NCI-H774 (cell line): ENCODE results near the gene GPER1.
"Not testable (repeated sequence)": the region's sequence is repeated elsewhere in the genome, so short reads cannot be mapped to it uniquely, and the experiment has no call there.

ENCODE experiments used
- DNase-seq: peaks from one replicate; lab custom pipeline; 2025; lab: John Stamatoyannopoulos, UW

The GPER1 gene

DNA sequence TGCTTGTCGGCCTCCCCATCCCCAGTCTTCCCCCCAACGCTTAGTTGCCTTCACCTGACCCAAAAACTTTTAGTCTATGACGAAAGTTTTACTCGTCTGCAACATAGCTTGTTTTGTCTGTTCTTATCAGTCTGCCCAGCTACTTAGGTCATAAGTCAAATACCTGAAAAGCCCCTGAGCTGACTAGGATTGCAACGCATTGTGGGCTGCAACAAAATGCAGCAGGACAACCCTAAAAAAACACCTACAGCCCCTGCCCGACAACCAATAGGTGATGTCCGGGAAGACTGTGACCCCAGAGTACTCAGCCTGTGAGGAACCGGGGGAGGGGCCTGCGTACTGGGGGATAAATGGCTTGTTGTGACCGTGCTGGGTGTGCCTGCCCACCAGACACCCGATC lies 19.3 kb upstream of the GPER1 start:
- no peak for DNase-seq

DNA sequence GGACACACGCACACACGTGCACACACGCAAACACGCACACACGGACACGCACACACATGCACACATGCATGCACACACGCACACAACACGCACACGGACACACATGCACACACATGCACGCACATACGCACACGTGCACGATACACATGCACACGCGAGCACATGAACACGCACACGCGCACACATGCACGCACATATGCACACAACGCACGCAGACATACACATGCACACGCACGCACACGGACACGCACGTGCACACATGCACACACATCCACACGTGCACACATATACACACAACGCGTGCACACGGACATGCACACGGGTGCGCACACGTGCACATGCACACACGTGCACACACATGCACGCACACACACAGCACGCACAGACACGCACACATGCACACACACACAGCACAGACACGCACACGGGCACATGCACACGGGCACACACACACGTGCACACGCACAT lies 17.3 kb upstream of the GPER1 start:
- DNase-seq = no peak

DNA sequence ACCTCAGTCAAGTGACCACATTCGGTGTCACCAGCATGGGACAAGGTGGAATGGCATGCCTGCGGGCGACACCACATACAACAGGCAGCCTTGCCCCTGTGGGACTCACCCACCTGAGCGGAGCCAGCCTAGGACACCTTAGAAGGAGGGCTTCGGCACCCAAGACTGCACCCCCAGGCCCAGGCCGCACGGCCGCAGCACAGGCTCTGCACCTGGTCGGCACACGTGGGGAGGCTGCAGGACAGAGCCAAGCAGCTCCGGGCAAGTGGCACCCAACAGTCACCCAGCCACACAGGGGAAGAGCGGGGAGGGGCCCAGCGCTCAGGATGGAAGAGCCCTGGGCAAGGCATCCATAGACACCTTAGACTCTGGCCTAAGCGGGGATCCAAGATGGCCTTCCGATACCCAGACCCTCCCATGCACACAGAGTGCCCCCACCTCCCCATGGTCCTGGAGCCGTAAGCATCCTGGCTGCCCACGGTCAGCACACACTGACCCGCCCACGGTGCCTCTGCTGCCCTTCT lies 16.1 kb upstream of the GPER1 start:
- no peak for DNase-seq

DNA sequence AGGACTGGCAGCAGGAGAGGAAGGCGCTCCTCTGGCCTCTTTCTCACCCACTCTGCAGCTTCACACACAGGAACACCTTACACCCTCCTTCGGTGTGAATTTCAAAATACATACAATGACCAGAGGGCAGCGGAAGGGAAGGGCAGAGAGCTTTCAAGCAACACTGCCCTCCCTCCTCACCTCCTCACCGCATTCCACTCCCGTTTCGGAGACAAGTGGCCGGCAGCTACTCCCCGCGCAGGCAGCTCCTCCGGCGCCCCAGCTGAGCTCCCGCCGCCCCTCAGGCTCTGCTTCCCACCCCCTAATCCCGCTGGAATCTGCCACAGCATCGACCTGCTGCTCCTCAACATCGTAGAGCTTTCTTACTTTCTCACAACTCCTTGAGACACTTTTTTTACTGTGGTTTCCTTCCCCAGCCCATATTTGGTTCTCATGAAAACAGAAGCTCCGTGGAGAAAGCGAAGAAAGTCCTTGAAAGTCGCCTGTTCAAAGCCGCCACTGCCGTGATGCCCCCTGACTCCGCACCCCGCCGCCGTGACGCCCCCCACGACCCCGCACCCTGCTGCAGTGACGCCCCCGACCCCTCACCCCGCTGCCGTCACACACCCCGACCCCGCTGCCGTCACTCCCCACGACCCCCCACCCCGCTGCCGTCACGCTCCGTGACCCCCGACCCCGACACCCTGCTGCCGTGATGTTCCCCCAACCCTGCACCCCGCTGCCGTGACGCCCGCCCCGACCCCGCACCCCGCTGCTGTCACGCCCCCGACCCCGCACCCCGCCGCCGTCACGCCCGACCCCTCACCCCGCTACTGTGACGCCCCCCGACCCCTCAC lies 14.6 kb upstream of the GPER1 start:
- no peak for DNase-seq

DNA sequence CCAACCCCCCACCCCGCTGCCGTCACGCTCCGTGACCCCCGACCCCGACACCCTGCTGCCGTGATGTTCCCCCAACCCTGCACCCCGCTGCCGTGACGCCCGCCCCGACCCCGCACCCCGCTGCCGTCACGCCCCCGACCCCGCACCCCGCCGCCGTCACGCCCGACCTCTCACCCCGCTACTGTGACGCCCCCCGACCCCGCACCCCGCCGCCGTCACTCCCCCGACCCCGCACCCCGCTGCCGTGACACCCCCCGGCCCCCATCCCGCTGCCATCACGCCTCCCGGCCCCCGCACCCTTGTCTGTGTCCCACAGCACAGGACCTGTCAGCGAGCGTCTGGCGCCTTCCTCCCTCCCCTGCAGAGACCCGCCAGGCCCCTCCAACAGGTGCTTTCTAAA lies 13.9 kb upstream of the GPER1 start:
- not testable (repeated sequence) for DNase-seq

DNA sequence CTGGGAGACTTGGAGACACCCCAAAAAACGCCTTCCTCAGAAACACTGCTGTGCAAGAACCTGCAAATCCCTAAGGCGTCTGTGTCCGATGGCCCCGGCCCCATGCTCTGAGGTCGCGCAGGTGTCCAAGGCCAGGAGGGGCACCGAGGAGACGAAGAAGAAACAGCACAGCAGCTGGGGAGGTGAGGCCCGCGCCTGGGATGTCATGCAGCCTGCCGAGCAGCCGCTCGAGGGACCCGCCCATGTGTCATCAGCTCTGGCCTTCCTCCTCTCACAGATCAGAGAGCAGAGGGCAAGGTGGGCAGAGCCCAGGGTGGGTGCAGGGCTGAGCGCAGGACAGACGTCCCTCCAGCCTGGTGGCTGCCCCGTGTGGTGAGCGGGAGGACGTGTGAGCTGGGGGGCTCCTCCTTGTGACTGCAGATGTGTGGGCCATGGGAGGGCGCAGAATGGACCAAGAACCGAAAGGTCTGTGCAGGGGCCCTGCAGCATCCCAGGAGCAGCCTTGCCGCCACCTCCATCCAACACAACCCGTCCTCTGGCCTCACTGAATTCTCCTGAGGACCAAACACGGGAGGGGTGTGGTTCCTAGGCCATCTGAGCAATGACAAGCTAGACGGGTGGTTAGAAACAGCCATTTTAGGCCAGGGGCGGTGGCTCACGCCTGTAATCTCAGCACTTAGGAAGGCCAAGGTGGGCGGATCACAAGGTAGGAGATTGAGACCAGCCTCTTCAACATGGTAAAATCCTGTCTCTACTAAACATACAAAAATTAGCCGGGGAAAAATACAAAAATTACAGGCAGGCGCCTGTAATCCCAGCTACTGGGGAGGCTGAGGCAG lies 13.1 kb upstream of the GPER1 start:
- DNase-seq = no peak

DNA sequence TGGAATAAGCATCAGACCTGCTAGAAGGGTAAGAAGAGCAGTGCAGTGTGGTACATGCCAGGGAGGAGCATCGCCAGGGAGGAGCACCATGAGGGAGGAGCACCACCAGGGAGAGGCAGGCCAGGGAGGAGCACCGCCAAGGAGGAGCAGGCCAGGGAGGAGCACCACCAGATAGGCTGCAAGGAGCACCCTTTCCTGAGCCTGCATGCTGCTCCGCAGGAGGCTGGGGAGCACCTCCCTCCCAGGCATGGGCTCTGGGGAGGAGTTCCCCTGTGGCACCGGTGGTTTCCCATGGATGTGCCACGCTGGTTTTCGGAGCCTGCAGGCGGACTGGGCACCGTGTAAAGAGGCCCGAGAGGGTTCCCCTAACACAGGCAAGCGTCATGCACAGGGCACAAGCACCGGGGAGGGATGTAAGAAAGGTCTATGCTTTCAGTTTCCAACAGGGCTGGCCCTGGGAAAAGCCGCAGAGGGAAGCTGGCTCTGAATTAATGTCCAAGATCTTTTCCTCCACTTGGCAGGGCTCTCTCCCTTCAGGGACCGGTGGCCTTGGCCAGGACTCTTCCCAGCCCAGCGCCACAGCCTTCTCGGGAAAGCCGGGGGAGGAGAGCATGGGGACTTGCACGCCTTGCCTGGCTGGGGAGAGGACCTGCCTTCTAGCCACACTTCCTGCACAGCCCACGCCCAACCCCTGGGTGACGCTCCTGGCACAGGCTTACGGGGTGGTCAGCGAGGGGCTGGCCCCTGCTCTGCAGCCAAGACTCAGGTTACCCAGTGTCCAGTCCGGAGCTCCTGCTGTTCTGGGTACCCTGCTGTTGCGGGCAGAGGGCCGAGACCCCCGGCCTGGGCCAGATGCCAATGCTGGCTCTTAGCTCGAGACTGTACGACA lies 11.5 kb upstream of the GPER1 start:
- DNase-seq = no peak

DNA sequence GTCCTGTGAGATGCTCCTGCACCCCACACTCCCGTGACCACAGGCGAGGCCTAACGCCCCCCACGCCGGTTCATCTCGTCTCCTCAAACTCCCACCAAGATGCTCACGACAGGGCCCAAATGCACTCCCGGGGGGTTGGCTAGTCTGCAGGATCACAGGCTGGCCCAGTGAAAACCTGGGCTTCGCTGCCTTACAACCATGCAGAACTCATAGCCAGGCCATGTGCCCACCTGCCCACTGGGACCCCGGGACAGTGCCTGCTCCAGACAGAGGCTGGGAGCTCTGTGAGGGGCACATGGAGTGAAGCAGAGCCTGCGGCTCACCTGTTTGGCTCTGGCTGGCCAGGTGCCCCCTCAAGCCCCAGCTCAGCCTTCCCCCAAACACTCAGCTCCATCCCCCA lies 9.4 kb upstream of the GPER1 start:
- no peak for DNase-seq

DNA sequence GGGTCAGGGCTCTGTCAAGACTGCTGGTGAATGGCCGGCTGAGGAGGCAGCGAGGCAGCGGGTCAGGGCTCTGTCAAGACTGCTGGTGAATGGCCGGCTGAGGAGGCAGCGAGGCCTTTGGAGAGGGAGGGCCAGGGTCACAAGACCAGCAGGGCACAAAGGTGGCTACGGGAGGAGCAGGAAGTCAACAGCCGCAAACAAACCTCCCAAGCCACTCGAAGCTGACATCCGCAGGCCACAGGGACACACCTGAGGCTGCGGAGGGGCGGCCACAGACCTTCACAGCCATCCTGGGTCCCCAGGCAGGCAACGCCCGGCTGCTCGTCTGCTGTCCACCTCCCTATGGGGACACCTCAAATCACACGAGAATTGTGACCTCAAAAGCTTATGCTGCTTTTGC lies 8.9 kb upstream of the GPER1 start:
- DNase-seq = no peak

DNA sequence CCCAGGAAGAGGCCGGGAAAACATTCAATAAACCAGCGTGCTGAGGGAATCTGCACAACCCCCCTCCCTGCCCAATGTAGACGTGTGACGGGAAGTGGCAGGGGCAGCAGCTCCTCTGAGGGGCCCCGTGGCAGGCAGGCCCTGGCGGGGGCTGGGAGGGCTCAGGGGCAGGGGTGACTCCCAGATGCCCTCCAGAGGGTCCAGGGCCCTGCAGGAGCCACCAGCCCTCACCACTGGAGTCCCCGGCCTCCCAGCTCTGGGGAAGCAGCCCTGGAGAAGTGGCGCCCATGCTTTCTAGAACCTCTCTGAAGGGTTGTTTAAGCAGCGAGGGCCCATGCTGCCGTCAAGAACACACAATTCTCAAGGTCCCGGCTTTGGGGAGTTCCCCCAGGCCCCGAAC lies 8.4 kb upstream of the GPER1 start:
- DNase-seq = no peak

DNA sequence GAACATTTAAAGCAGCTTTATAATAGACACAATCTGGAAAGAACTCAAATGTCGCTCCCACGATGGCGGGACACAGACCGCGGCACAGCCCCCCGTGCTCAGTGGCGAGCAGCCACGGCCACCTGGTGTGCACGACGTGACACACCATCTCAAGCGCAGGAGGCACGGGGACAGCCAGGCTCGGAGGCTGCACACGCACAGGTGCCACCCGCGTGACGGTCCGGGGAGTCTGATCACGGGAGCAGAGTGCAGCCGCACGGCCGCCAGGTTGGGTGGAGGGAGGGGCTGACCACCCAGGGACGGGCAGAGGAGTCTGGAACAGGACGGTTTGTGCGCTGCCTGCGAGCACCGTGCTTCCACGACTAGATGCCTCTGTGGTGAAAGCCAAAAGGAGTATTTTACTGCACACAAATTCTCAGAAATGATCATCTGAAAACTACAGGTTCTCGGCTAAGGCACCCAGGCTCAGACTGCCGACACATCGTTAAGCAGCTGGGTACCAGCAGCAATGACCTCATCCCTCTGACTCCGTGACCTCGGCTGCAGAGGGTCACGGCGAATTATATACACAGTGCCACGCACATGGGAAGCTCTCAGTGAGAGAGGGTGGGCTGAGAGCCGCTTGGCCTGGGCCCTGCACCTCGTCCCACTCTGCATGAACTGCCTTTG lies 7.5 kb upstream of the GPER1 start:
- no peak for DNase-seq

DNA sequence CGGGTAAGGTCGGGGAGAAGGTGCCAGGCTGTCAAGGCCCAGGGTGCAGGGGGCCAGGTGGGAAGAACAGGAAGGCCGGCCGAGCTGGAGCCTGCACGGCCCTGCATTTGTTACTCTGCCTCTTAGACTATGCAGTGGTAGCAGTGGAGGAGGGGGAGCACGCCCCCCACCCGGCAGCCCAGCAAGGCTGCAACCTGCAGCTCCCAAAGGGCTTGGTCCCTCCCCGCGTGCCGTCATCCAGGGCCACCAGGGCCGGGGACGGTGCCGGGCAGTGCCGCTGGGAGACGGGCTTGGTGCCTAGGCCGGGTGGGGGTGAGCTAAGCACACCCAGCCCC lies 7.0 kb upstream of the GPER1 start:
- no peak for DNase-seq

DNA sequence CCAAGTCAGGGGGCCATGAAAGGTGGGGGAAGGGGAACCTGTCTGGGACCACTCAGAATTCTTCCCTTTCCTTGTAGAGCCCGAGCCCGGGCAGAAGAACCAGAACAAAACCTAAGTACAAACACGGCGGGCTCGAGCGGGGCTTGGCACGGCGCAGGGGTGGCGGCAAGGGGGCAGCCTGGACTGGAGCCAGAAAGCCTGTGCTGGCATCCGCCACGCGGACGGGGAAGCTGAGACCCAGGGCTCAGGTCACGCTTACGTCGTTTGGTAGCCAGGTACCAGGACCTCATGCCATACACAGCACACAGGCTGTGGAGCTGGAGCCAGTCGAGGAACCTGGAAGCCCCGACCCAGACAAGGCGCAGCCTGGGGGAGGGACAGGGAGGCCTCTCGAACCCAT lies 6.6 kb upstream of the GPER1 start:
- DNase-seq = no peak

DNA sequence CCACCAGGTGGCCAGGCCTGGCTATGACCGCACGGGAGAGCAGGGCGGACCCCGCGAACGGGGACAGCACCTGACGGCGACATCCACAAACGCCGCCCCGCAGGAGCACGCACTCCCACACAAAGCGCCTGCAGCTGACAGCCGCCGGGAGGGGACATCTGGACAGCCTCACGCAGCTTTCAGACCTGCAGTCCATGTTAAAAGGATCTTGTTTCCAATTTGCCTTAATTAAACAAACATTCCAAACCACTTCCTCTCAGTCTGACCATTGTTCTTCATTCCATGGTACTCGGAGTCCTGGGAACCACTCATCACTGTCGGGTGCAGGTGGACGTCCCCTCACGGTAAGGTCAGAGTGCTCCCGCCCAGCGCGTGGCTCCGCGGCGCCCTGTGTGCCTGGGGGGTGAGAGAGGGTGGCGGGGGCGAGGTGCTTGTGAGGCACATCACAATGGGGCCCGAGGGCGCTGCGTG lies 5.9 kb upstream of the GPER1 start:
- peak; percentile 18 for DNase-seq

DNA sequence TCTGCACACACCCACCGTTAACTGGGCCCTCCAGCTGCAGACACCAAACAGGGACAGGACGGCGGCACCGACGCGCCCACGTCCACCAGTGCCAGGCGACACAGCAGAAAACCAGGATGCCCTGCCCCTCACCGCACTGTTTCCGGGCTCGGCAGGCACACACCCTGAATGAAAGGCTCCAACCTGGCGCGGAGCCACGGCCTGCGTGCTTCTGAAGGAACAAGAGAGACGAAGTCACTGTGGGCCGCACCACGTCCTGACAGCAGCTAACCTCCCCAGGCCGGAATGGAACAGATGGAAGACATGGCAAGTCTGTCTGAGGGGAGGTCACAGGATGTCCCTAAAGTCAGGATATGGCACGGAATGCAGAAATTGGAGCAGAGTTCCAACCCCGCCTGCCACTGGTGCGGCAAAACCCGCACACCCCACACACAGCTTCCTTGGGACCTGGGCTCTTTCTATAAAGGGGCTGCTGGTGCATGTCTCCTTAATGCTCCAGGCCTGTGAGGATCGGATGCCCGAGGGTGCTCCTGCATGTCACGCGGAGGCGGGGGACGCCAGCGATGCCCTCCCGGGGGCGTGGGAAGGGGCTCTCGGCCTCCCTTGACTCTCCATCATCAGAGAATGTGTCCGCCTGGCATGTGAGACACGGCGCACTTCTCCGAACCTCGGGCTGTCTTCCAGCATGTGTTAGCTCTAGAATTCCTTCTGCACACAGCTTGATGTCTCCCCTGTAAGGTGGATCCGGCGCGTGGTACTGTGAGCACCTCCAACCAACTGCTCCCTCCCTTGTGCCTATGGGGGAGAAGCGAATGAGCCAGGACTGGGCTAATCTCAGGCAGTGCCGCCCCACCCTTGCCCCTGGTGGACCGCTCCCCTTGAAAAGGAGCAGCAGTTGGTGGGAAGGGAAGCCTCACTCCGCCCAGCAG lies 3.9 kb upstream of the GPER1 start:
- no peak for DNase-seq

DNA sequence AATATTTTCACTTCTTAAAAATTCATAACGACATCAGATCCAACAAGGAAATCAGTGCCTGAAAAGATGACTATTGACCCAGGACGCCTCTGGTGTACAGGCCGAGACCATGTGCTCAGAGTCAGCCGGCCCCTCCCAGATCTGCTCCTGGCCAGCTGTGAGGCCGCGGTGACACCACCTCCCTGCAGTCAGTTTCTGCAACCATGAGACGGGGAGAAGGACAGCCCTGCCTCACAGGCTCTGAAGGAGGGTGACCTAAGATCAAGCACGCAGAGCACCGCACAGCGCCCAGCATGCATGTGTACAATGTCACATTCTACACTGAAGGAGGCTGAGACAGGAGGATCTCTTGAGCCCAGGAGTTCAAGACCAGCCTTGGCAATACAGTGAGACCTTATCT lies 2.6 kb upstream of the GPER1 start:
- DNase-seq = no peak

DNA sequence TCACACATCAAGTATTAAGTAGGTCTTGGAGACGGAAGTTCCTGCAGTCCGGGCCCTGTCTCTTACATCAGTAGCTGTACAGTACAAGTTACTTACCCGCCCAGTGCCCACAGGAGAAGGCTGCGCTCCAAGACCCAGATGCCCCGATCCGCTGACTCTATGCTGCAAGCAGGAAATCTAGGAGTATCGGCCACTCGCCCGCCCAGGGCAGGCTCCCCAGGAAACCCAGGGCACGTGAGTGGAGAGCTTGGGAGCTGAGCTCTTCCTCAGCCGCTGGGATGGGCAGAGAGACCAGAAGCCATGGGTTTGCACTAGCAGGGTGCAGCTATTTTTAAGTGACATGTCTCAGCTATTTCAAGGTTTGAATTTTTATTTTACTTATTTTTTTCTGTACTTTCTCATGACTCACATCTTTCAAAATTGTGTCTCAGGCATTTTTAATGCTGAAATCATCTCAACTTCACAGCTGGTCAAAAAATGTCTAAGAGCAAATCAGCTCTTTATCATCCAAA lies 1.9 kb upstream of the GPER1 start:
- no peak for DNase-seq

DNA sequence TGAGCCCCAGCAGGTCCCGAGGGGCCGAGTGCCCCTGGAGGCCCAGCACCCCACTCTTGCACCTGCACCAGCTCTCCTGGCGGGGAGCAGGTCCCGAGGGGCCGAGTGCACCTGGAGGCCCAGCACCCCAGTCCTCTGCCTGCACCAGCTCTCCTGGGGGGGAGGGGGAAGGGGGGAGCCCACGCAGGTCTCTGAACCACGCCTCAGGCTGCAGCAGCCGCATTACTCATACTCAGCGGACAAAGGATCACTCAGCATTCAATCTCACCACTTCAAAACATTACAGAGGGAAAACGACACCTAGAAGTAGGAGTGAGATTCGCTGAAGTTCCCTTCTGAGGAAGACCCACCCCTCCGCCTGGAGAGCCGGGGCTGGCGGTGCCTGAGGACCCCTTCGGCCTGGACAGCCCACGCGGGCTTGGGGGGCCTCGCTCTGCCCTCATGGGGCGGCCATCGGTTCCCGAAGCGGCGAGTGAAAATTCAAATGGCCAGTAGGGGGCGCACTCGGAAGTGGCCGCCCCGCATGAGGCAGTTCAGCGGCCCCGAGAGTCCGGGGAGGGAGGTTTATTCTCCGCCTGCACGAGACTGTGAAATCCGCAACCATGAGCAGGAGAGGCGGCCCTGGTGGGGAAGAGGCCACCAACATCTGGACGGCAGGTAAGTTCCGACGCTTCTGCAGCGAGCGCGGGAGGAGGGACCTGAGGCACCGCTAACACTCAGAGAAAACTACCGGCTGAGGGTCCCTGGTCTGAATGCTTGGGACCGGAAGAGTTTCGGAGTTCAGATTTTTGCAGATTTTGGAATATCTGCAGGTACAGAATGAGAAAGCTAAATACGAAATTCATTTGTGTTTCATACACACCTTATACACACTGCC lies 1.1 kb upstream of the GPER1 start:
- DNase-seq = no peak

DNA sequence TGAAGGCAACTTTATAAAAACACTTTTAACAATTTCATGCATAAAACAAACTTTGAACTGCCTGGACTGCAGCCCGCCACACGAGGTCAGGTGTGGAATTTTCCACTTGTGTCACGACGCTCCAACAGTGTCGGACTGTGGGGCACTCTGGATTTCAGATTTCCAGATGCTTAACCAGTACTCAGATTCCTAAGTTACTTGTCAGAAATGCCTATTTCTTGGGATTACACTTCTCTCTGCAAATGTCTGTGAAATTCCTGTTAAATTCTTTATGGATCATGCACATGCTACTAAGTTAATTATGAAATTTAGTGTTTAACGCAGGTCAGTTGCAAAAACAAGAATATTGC lies 473 bp upstream of the GPER1 start:
- no peak for DNase-seq
